Stimulated activated CD8-positive, alpha-beta memory T cell treated with anti-CD3 and anti-CD28 coated beads, Interleukin-4, amount 100 ng/mL, for 4 hours (primary cell): ENCODE results near the gene EPHA5.

Experiments
- DNase-seq, 2 donors: peaks; one replicate each; pipeline ENCODE4 v3.0.0-alpha.2; 2020; ENCODE audit warnings: low read depth in 2 of 2, low spot score in 1 of 2

Gene EPHA5

GRCh38 chr4:65670331-65671031 is at the start of gene EPHA5:
TSS of gene EPHA5 (minus strand) at chr4:65670489. CDS start at chr4:65669742, 747 bp downstream.
- DNase-seq: no peak

GRCh38 chr4:65719635-65720034 is 49.3 kb upstream of the EPHA5 start:
- no peak for DNase-seq

GRCh38 chr4:65698631-65699030 is 28.3 kb upstream of the EPHA5 start:
- DNase-seq: no peak

- DNase-seq: no peak
Measured at GRCh38 chr4:65696436-65696835, 26.1 kb upstream of the EPHA5 start.

GRCh38 chr4:65671372-65671771 is 1.1 kb upstream of the EPHA5 start:
- no peak for DNase-seq

GRCh38 chr4:65670020-65670330 is 314 bp downstream of the EPHA5 start:
- no peak for DNase-seq

GRCh38 chr4:65669111-65670019 is 924 bp downstream of the EPHA5 start:
- no peak for DNase-seq

- no peak for DNase-seq
Measured at GRCh38 chr4:65668201-65669089, 1.8 kb downstream of the EPHA5 start.

- no peak for DNase-seq
Measured at GRCh38 chr4:65667506-65668041, 2.7 kb downstream of the EPHA5 start.

- DNase-seq: no peak
Measured at GRCh38 chr4:65665771-65666523, 4.3 kb downstream of the EPHA5 start.

GRCh38 chr4:65661471-65661870 is 8.8 kb downstream of the EPHA5 start:
- no peak for DNase-seq

- no peak for DNase-seq
Measured at GRCh38 chr4:65658117-65658516, 12.2 kb downstream of the EPHA5 start.

GRCh38 chr4:65656008-65656407 is 14.3 kb downstream of the EPHA5 start:
- no peak for DNase-seq

- no peak for DNase-seq
Measured at GRCh38 chr4:65654976-65655375, 15.3 kb downstream of the EPHA5 start.

GRCh38 chr4:65653740-65654361 is 16.4 kb downstream of the EPHA5 start:
- DNase-seq: no peak

- DNase-seq: no peak
Measured at GRCh38 chr4:65651751-65652150, 18.5 kb downstream of the EPHA5 start.

GRCh38 chr4:65651031-65651430 is 19.3 kb downstream of the EPHA5 start:
- no peak for DNase-seq

- DNase-seq: no peak
Measured at GRCh38 chr4:65646136-65646535, 24.2 kb downstream of the EPHA5 start.

- DNase-seq: no peak
Measured at GRCh38 chr4:65645185-65645584, 25.1 kb downstream of the EPHA5 start.
